Kidney capillary endothelial cell (primary cell): Measurements from ENCODE around the gene HNRNPA0.

ENCODE experiments used
- DNase-seq: peaks from one replicate; pipeline ENCODE4 v3.0.0-alpha.2; 2018; ENCODE audit warnings: low spot score

HNRNPA0 gene

DNA sequence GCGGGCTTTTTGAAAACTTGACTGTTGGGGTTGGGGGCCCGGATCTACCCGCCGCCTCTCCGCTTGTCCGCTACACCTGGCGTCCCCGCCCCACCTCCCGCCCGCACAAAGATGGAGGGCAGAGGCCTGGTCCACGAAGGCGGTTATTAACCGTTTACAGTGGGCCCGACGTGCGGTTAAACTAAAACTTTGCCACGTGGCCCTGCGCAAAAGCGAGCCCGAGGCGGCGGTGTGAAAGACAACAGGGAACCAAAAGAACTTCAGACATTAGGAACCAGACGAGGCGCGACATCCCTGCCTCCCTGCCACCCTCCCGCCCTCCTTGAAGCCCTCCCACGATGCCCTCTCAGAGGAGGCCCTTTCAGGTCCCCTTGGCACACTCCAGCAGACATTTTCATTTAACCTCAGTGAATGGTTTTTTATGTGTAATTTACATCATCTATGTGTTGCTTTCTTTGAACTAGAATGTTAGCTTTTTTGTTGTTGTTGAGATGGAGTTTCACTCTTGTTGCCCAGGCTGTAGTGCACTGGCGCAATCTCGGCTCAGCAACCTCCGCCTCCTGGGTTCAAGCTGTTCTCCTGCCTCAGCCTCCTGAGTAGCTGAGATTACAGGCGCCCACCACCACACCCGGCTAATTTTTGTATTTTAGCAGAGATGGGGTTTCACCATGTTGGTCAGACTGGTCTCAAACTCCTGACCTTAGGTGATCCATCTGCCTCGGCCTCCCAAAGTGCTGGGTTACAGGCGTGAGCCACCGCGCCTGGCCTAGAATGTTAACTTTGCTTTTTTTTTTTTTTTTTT, 999 bp upstream of the HNRNPA0 start:
- no peak for DNase-seq

DNA sequence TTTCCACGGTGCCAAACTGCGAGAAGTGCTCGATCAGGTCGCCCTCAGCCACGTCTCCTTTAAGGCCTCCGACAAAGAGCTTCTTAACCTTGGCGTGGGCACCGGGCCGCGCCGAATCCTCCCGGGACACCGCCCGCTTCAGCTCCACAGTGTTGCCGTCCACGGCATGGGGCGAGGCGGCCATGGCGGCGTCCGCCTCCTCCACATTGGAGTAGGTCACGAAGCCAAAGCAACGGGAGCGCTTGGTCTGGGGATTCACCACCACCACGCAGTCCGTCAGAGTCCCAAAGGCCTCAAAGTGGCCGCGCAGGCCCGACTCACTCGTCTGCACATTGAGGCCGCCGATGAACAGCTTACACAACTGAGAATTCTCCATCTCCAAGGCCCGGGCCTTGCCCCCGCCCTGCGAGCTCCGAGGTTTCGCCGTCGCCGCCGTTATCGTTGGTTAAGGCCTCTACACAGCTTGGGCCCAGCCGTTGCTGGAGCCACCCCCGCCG, 424 bp downstream of the HNRNPA0 start:
- DNase-seq = no peak

DNA sequence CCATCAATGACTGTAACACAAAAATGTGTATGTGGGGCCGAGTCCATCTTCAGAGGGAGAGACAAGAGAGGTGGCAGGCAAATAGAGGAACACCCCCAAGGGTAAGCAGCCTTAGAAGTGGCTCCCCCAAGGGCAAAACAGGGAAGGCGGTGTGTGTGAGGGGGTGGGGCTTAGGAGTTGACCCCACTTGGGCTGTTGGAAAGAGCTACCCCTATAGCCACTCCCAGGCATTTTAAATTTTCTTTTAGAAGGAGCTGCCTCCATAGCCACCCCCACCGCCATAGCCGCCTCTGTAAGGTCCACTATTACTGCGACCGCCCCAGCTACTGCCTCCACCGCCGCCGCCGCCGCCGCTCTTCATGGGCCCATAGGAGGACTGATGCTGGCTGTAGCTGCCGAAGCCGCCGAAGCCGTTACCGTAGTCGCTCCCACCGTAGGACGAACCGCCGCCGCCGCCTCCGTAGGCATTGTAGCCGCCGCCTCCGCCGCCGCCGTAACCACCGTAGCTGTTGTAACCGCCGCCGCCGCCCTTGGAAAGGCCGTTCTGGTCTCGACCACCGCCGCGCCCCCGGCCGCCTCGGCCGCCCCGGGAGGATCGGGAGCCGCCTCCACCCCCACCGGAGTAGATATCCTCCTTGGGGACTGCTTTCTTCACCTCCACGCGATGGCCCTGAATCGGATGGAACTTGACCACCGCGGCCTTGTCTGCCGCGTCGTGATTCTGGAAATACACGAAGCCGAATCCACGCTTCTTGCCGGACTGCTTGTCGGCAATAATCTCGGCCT, 1.1 kb downstream of the HNRNPA0 start:
- no peak for DNase-seq

DNA sequence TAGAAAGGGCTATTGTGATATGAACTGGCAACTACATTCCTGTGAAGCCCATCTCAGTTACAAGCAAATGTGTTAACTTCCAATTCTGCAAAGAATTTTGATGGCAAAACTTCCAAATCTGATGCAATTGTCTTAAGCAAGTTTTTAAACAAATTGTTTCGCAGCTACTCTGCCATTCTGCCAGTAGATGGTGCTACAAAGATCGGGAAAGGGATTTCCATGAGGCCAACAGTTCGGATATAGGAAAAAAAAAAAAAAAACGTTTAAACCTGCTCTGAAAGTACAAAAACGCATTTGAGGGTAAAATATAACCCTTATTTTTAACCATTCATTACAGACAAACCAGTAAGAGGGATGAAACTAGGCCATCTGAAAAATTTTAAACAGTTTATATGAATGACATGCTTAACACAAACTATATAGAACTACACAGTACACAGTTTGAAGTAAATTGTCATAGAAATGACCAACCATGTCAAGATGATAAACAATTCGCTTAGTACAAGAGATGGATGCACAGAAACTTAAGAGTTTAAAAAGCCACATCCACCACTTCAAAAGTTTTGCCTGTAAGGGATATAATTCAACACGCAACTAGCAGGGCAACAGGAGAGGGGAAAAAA, 2.2 kb downstream of the HNRNPA0 start:
- no peak for DNase-seq

DNA sequence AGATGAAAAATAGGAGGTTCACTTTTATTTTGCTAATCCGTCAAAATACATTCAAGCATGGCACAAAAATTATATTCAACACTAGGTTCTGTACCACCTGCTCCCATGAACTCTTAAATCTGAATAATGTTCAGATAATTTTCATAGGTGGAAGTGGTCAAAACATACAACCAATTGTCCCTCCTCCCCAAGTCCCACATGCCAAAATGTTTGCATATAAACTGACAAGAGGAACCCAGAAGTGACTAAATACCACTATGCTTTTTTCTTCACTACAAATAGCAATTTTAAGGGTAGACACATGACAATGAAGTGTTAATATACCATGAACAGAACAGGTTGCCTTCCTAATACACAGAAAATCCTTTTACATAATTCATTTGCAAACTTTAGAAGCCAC, 3.7 kb downstream of the HNRNPA0 start:
- no peak for DNase-seq

DNA sequence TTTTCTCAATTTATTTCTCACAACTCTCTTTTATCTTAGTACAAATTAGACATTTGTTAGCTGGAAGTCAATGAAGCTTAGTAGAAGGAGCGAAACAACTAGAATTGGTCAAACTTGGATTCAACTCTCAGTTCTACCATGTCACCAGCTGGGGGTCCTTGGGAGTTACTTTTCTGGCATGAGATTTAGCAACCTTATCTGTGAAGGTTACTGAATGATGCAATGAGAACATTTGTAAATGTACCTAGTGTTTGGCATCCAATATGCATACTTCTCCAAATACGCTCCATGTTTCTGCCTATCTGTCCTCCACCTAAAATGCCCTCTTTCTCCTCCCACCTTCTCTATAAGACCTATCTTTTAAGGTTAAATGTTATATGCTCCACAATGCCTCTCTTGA, 6.3 kb downstream of the HNRNPA0 start:
- no peak for DNase-seq

DNA sequence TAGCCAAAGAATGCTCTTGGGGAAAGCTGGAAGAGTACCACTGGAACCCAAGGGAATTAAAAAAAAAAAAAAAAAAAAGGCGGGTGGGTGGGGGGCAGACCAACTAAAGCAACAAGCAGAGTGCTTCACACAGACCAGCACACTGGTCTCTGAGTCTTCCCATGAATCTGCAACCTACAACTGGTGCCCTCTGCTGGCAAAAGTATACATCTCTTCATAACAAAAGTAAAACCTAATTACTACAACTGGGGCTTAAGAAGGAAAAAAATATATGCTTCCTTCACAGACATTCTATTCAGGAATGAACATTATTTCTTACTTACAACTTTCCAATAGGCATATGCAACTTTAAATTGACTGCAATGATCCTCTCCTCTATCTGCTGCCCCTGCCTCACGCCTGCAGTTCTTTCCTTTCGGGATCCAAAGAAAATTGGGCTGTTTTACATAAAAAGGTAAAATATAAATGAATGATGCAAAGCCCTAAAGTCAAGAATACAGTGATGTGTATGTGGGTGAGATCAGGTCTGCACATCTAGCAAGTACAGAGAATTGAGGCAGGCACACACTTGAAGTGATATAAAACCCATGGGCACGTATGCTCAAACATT, 11.0 kb downstream of the HNRNPA0 start:
- DNase-seq = peak; percentile 70

DNA sequence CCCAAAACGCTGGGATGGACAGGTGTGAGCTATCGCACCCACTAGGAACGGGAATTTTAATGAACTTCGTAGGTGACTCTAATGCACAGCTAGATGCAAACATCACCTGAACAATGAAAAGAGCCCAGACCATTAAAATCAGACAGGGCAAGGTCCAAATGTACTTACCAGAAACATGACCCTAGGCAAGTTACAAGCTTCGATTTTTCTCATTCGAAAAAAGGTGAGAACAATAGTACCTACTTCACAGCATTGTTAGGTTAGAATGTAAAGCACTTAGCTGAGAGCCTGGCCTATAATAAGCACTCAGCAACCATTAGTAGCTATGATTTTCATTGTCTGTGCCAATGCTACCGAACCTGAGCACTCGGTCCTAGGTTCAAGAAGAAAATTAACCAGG, 12.4 kb downstream of the HNRNPA0 start:
- no peak for DNase-seq

DNA sequence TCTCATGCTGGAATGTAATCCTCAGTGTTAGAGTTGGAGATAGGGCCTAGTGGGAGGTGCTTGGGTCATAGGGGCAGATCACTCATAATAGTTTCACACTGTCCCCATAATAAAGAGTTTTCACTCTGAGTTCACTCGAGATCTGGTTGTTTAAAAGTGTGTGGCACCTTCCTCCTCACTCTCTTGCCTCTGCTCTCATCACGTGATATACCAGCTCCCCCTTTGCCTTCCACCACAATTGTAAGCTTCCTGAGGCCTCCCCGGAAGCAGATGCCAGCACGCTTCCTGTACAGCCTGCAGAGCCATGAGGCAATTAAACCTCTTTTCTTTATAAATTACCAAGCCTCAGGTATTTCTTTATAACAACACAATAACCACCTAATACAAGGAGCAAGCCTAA, 14.4 kb downstream of the HNRNPA0 start:
- no peak for DNase-seq

DNA sequence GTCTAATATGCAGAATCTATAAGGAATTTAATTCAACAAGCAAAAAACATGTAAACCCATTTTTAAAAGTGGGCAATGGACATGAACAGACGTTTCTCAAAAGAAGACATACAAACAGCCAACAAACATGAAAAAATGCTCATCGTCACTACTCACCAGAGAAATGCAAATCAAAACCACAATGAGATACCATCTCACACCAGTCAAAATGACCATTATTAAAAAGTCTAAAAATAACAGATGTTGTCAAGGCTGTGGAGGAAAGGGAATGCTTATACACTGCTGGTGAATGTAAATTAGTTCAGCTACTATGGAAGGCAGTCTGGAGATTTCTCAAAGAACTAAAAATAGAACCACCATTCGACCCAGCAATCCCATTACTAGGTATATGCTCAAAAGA, 15.2 kb downstream of the HNRNPA0 start:
- no peak for DNase-seq

DNA sequence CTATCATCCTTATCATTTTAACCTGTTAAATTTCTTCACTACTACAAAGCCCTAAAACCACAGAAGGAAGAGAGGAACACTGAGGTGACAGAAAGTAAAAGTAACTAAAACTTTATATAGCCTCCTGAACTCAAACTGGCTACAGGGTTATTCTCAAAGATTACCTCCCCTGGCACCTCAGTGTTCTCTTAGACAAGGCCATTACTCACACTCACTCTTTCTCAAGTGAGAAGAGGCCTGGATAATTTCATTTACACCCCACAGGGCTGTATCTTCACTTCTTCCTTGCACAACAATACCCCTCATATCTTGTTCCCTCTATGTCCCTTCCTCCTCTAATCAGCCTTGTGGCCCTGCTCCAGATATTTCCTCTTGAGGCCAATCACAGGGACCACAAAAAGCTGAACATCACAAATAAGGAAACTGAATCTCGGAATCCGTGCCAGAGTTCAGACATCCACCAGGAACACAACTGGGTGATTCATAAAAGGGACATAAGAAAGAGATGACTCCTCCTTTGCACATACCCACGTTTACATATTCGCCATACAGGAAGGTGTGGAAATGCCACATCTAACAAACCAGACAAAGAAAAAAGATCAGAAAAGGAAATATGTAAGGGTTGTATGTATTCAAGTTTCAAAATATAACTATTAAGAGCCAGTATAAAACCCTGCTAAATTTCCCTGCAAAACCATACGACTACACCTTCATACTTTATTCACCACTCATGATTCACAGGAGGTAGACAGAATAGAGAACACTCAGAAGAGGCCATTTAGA, 16.6 kb downstream of the HNRNPA0 start:
- DNase-seq = peak; percentile 95

DNA sequence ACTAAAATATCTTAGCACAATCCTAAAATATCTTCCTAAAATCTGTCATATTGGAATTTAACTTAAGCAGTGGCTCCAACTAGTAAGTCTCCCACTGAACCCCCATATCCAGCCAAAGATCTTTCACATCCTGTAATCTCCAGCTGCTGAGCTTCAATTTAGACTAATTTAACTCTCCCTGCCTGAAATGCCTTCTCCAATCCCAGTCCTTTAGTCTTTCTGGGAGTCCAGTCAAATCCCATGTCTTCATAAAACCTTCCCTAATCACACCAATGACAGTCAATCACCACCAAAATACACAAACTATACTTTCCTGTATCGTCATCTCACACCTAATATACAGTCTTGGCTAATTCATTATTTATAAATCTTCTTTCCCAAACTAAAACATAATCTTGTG, 17.7 kb downstream of the HNRNPA0 start:
- DNase-seq = no peak

DNA sequence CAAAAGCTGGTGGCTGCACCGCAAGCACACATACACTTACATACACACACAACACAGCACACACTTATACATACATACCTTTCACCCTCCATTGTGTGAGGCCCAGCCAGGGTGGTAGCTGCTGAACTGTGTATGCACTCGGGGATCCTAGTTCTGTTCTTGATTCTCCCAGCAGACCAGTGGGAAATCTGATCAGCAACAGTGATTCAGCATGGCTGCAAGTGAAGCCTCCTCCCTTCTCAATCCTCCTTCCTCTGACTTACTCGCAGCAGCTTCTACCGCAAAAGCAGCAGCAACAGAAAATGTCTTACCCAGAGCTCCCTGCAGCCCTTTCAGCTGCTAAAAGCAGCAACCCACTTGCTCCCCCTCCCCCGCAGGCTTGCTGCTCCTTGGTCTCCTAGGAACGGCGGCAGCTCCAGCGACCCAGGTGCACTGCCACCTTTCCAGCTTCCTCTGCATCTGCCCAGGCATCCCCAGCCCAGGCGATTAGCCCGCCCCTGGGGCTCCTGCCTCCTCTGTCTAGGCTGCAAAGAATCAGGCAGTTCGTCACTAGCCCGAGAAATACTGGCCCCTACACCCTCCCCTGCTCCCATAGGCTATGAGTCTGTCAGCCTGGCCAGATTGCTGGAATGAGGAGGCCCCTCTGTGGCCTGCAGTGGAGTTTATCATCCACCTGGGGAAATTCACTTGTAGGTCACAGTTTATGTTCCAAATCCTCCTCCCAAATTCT, 18.4 kb downstream of the HNRNPA0 start, which contains the start of gene KLHL3:
Gene KLHL3, minus strand, starts transcription at position 535 of the 730 bp plus-strand sequence. Its CDS starts 443 bp downstream, at position 92.
- no peak for DNase-seq

DNA sequence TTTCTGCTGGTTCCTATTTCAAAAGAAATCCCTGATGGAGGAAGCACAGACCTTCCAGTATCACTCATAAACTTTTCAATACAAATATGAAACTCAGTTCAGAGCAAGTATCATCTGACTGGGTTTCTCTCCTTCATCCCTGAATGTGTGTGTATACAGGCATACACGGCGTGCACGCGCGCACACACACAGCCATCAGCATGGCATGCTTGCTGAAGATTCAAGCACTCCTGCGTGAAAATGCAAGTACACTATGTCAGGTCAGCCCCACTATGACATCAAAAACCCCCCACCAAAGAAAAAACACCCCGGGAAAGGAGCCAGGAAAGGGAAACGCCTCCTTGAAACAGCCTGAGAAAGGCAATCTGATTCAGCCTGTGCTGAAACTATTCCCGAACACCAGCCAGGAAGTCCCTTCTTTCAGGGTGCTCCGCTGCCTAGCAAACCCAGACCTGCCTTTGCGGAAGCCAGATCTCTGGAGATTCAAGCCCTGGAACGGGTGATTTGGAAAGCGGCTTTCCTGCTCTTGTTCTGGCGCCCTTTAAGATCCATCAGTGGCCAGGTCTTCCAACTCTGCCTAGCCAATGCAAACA, 19.1 kb downstream of the HNRNPA0 start:
- DNase-seq = peak; percentile 67

DNA sequence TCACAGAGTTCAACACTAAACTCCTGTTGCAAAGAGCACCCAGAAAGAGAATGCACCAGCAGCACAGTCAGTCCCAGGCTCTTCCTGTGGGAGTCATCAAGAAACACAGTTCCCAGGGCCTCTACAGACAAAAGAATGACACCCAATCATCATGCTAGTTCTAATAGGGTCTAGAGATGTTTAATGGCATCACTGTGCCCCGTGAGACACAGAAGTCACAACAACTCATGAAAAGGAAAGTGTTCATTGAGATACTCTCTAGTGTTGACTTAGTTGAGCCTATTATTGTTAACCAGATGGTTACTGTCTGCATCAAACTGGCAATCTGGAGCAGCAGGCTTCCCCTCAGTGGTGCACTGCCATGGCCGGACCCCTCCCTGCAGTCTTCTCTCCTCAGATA, 19.8 kb downstream of the HNRNPA0 start:
- DNase-seq = no peak

DNA sequence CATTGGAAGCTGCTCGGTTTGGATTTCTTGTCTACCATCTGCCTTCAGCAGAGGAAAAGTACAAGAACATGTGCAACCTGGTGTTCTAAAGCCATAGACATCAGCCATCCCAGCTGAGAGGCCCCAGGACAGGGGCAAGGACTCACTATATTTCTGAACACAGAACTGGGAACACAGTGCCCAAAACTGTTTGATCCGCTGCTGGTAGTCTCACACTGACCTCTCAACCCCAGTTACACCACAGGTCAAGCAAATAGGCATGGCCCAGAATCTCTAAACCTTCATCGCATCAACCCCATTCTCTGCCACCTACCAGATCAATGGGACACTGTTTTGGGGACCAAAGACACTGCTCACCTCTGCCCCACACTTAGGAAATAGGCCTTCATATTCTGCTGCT, 20.2 kb downstream of the HNRNPA0 start:
- no peak for DNase-seq

DNA sequence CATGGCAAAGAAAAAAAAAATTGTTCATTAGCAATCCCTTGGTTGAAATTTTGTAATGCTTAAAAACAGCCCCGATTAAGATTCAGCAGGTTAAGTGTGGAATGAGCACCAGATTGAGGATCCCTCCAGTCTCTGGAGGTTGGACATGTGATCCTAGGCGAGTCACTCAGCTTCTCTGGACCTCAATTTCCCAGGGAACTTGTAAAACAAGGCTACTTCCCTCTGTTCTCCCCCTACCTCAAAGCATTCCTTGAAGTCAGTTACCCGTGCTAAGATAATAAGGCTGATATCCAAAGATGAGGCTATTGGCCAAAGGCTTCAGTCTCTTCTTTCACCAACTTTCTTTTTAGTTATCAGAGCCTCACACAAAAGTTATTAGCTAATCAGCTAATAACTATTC, 21.2 kb downstream of the HNRNPA0 start:
- DNase-seq = no peak

DNA sequence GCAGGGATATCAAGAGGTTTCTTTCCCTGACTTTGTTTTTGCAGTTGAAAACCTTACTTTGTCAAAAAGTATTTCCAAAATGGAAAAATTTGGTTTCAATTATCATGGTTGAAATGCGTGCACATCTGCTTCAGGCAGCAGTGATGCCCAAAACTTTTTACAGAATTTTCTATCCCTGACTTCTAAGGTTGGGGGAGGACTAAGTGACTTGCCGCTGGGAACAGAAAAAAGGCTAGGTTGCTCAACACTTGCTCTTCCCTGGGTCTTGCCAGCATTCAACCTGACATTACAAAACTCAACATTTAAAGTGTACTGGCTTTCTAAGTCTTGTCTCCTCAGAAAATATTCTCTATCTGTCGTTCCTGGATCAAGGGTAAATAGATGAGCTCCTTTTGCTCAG, 23.0 kb downstream of the HNRNPA0 start:
- DNase-seq = no peak

DNA sequence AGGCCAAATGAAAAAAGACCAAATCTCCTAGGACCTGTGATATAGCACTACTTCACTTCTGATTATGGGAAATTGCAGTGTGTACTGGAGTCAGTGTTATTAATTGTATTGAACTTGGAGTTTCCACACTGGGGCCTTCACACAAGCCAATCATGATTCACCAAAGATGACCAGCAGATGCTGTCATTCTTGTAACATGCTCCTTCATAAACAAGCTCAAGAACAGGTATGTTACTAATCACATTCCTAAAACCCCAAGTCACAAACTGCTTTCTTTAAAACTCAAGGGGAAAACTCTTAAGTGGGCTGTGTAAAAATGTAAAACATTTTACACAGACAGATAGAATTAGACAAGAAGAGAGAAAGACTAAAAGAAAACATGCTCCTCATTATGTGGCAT, 23.8 kb downstream of the HNRNPA0 start:
- DNase-seq = no peak

DNA sequence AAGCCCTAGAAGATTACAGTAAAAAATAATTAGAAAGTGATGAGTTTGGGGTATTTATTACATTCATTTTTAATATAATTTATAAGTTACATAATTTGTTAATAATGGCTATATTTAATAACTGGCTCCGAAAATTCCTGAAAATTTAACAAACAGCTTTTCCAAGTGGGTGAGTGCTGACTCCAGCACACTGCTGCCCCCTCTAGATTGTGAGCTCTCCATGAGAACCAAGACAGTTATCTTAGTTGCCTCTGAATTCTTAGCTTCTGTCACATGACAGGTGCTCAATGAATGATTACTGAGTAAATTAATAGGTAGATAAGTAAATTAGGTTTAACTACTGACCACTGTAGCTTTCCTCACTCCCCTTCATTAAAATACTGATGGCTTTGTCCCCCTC, 26.1 kb downstream of the HNRNPA0 start:
- no peak for DNase-seq
